ENCODE measurements around the gene SELPLG. TPM values are rescaled to one million over a fixed set of nuclear protein-coding genes. Genes with fewer than 3 reads are reported as not detected.
A peak's percentile ranks its signal among the peaks of the same experiment; 100 is the strongest.

Gene SELPLG
- total RNA-seq, 4 donors from 2014 or later = 2.1 to 6.0 (median 2.8) TPM

- no peaks in the 10 kb centered on the region for H3K27me3 ChIP-seq
- peak overlapping the region in 1 of 3 donors; percentile 6 for H3K27ac ChIP-seq
- TF ChIP-seq POLR2A (IDR thresholded peaks at IDR 0.05) (no peak), CTCF (IDR thresholded peaks at IDR 0.05) (no peak)
- H3K4me1 ChIP-seq = peaks cover 0 to 4% of the 10 kb centered on the region in 2 donors
- no peaks in the 10 kb centered on the region for H3K36me3 ChIP-seq
- H3K4me3 ChIP-seq (replicated peaks in 1 of 3) = no peak overlapping the region
- 73 to 85% methylated on average over 24 to 27 of the region's 33 CpGs for WGBS, 2 donors
- H3K9me3 ChIP-seq = no peaks in the 10 kb centered on the region
- no peak for DNase-seq
- intact Hi-C loops (cut with DNase I) = no loop called here
Observed at GRCh38 chr12:108581311-108582227, 52.1 kb downstream of the SELPLG start.

GRCh38 chr12:108580531-108580930, 53.2 kb downstream of the SELPLG start:
- H3K9me3 ChIP-seq = no peaks in the 10 kb centered on the region
- no peak for TF ChIP-seq POLR2A (IDR thresholded peaks at IDR 0.05)
- no peak for TF ChIP-seq CTCF (IDR thresholded peaks at IDR 0.05)
- DNase-seq = no peak
- peaks cover 0 to 4% of the 10 kb centered on the region in 2 donors for H3K4me1 ChIP-seq
- no peaks in the 10 kb centered on the region for H3K27me3 ChIP-seq
- H3K36me3 ChIP-seq = no peaks in the 10 kb centered on the region
- 62 to 72% methylated on average over 3 of the region's 3 CpGs for WGBS, 2 donors
- no peak overlapping the region for H3K27ac ChIP-seq
- no peak overlapping the region for H3K4me3 ChIP-seq (replicated peaks in 1 of 3)
- intact Hi-C loops (cut with DNase I) = no loop called here

GRCh38 chr12:108578813-108579212, 54.9 kb downstream of the SELPLG start:
- no peak for DNase-seq
- TF ChIP-seq POLR2A (IDR thresholded peaks at IDR 0.05) (no peak), CTCF (IDR thresholded peaks at IDR 0.05) (no peak)
- no peak overlapping the region for H3K4me3 ChIP-seq (replicated peaks in 1 of 3)
- H3K36me3 ChIP-seq = no peaks in the 10 kb centered on the region
- peaks cover 0 to 4% of the 10 kb centered on the region in 2 donors for H3K4me1 ChIP-seq
- intact Hi-C loops (cut with DNase I) = no loop called here
- H3K27me3 ChIP-seq = no peaks in the 10 kb centered on the region
- H3K9me3 ChIP-seq = no peaks in the 10 kb centered on the region
- no peak overlapping the region for H3K27ac ChIP-seq
- WGBS, 2 donors = 95 to 96% methylated on average over 3 of the region's 3 CpGs

- no peak overlapping the region for H3K4me3 ChIP-seq (replicated peaks in 1 of 3)
- no peak overlapping the region for H3K27ac ChIP-seq
- peaks cover 0 to 4% of the 10 kb centered on the region in 2 donors for H3K4me1 ChIP-seq
- WGBS, 2 donors = 75 to 99% methylated on average over 2 of the region's 2 CpGs
- H3K9me3 ChIP-seq = no peaks in the 10 kb centered on the region
- intact Hi-C loops (cut with DNase I) = no loop called here
- no peaks in the 10 kb centered on the region for H3K27me3 ChIP-seq
- TF ChIP-seq CTCF (IDR thresholded peaks at IDR 0.05) (no peak), POLR2A (IDR thresholded peaks at IDR 0.05) (no peak)
- H3K36me3 ChIP-seq = no peaks in the 10 kb centered on the region
- DNase-seq = no peak
Observed at GRCh38 chr12:108578264-108578663, 55.4 kb downstream of the SELPLG start.

- Histone ChIP-seq H3K4me1 (peaks cover 0 to 4% of the 10 kb centered on the region in 2 donors), H3K27ac (no peak overlapping the region), H3K36me3 (no peaks in the 10 kb centered on the region), H3K27me3 (no peaks in the 10 kb centered on the region), H3K4me3 (replicated peaks in 1 of 3) (no peak overlapping the region), H3K9me3 (no peaks in the 10 kb centered on the region)
- no peak for TF ChIP-seq CTCF (IDR thresholded peaks at IDR 0.05)
- no peak for TF ChIP-seq POLR2A (IDR thresholded peaks at IDR 0.05)
- no peak for DNase-seq
- intact Hi-C loops (cut with DNase I) = no loop called here
Observed at GRCh38 chr12:108577458-108577857, 56.2 kb downstream of the SELPLG start.
